Stromal cell of bone marrow (primary cell): Measurements from ENCODE around the gene NECTIN3.

Experiments
- DNase-seq: peaks from one replicate; pipeline ENCODE4 v3.0.0-alpha.2; 2012; ENCODE audit warnings: low read depth

Gene NECTIN3

GRCh38 chr3:111081008-111081545 lies 9.5 kb downstream of the NECTIN3 start:
- DNase-seq, result no peak

- DNase-seq, result no peak
These were observed 13.3 kb downstream of the NECTIN3 start for GRCh38 chr3:111084911-111085310.

- no peak for DNase-seq
These were observed 16.4 kb downstream of the NECTIN3 start for GRCh38 chr3:111087924-111088469.

- no peak for DNase-seq
These were observed 25.0 kb downstream of the NECTIN3 start for GRCh38 chr3:111096487-111097209.

- DNase-seq, result no peak
These were observed 32.2 kb downstream of the NECTIN3 start for GRCh38 chr3:111103807-111104206.

GRCh38 chr3:111106993-111107661 lies 35.5 kb downstream of the NECTIN3 start:
- no peak for DNase-seq

GRCh38 chr3:111107662-111108035 lies 36.0 kb downstream of the NECTIN3 start:
- DNase-seq, result peak; percentile 9

- DNase-seq, result no peak
These were observed 41.3 kb downstream of the NECTIN3 start for GRCh38 chr3:111112913-111113312.

- no peak for DNase-seq
These were observed 57.3 kb downstream of the NECTIN3 start for GRCh38 chr3:111128884-111129283.

- no peak for DNase-seq
These were observed 59.2 kb downstream of the NECTIN3 start for GRCh38 chr3:111130827-111131226.

- no peak for DNase-seq
These were observed 62.7 kb downstream of the NECTIN3 start for GRCh38 chr3:111134302-111134701.

- DNase-seq, result peak; percentile 40
These were observed 79.8 kb downstream of the NECTIN3 start for GRCh38 chr3:111151438-111151837.

GRCh38 chr3:111152496-111152895 lies 80.9 kb downstream of the NECTIN3 start:
- DNase-seq, result peak; percentile 16

- no peak for DNase-seq
These were observed 84.9 kb downstream of the NECTIN3 start for GRCh38 chr3:111156517-111156916.

GRCh38 chr3:111159391-111159790 lies 87.8 kb downstream of the NECTIN3 start:
- DNase-seq, result peak; percentile 3

GRCh38 chr3:111164621-111165020 lies 93.0 kb downstream of the NECTIN3 start:
- DNase-seq, result no peak

- no peak for DNase-seq
These were observed 93.8 kb downstream of the NECTIN3 start for GRCh38 chr3:111165411-111165810.

- DNase-seq, result no peak
These were observed 101.8 kb downstream of the NECTIN3 start for GRCh38 chr3:111173328-111173900.

GRCh38 chr3:111173906-111174305 lies 102.3 kb downstream of the NECTIN3 start:
- no peak for DNase-seq

- DNase-seq, result no peak
These were observed 118.9 kb downstream of the NECTIN3 start for GRCh38 chr3:111190518-111190917.

- no peak for DNase-seq
These were observed 121.9 kb downstream of the NECTIN3 start for GRCh38 chr3:111193472-111193871.

- no peak for DNase-seq
These were observed 122.4 kb downstream of the NECTIN3 start for GRCh38 chr3:111194048-111194447.

- no peak for DNase-seq
These were observed 125.9 kb downstream of the NECTIN3 start for GRCh38 chr3:111197485-111197884.
